Measurements from ENCODE around the gene CLIP2. TPM values are rescaled to one million over a fixed set of nuclear protein-coding genes. Genes with fewer than 3 reads are reported as not detected.

CLIP2 gene
- total and polyA plus RNA-seq, 2 of the 4 experiments (the other 2 are of a cell fraction) = 18.1 to 20.7 TPM

GRCh38 chr7:74405191-74405898 is 116.1 kb downstream of the CLIP2 start:
- WGBS, 2 experiments (ENCODE audit: extremely low coverage in 2 of 2, insufficient read length in 1 of 2) = 65% methylated on average over 10 of the region's 31 CpGs; no CpG with 5 or more reads in 1 of the 2 experiments
- H2BK20ac ChIP-seq (ENCODE audit: low read depth, low read length) = no peak overlapping the region
- no peak overlapping the region for H3K18ac ChIP-seq (ENCODE audit: low read depth, low read length)
- no peaks in the 10 kb centered on the region for H3K79me1 ChIP-seq (ENCODE audit: low read depth in 1 of 2, low read length in 2 of 2)
- no peak overlapping the region for H2BK5ac ChIP-seq (ENCODE audit: low read depth, low read length, poor library complexity, severe bottlenecking)
- ChIA-PET CTCF (no interaction called here), POLR2A (ENCODE audit: unreplicated experiment) (no interaction called here)
- H2AK9ac ChIP-seq (replicated peaks; ENCODE audit: low read depth, low read length, poor library complexity) = no peak overlapping the region
- H3K4me2 ChIP-seq (ENCODE audit: low read depth, low read length) = no peak overlapping the region
- H3K4me3 ChIP-seq (ENCODE audit: insufficient read depth, low read depth, low read length) = no peak overlapping the region
- H3K36me3 ChIP-seq (ENCODE audit: control insufficient read depth, insufficient read depth, low read length) = peaks cover 37% of the 10 kb centered on the region
- no peak for ATAC-seq (ENCODE audit: low read depth)
- dilution Hi-C loops (cut with HindIII; ENCODE audit: low sequenced_read_pairs, unreplicated experiment) = no loop called here
- no peak overlapping the region for H2AFZ ChIP-seq (replicated peaks; ENCODE audit: low read length, poor library complexity)
- BruUV-seq (replicated peaks) = TSS peak; percentile 69
- H3K23ac ChIP-seq (ENCODE audit: low read depth, low read length) = no peak overlapping the region
- no peak for DNase-seq
- no peak overlapping the region for H4K5ac ChIP-seq (ENCODE audit: low read depth, low read length)
- H4K20me1 ChIP-seq (ENCODE audit: insufficient read depth, low read length) = peaks cover 10% of the 10 kb centered on the region
- no peak overlapping the region for H3K56ac ChIP-seq (ENCODE audit: extremely low read depth, insufficient read depth, low read length)
- no peaks in the 10 kb centered on the region for H3K27me3 ChIP-seq (ENCODE audit: control insufficient read depth, insufficient read depth, low read length)
- no peak overlapping the region for H4K91ac ChIP-seq (ENCODE audit: insufficient read depth, low read depth, low read length)
- H2BK15ac ChIP-seq (ENCODE audit: low read depth, low read length) = no peak overlapping the region
- H3K9me1 ChIP-seq (ENCODE audit: insufficient read depth, low read length) = no peaks in the 10 kb centered on the region; the same call in 1 of the 2 replicates
- peak; percentile 4; the same call in 1 of the 2 replicates for TF ChIP-seq RAD21 (IDR thresholded peaks at IDR 0.05; ENCODE audit: low read length)
- no peak for TF ChIP-seq CEBPB (IDR thresholded peaks at IDR 0.05; ENCODE audit: low read depth, low read length)
- TF ChIP-seq, protein P1, sequence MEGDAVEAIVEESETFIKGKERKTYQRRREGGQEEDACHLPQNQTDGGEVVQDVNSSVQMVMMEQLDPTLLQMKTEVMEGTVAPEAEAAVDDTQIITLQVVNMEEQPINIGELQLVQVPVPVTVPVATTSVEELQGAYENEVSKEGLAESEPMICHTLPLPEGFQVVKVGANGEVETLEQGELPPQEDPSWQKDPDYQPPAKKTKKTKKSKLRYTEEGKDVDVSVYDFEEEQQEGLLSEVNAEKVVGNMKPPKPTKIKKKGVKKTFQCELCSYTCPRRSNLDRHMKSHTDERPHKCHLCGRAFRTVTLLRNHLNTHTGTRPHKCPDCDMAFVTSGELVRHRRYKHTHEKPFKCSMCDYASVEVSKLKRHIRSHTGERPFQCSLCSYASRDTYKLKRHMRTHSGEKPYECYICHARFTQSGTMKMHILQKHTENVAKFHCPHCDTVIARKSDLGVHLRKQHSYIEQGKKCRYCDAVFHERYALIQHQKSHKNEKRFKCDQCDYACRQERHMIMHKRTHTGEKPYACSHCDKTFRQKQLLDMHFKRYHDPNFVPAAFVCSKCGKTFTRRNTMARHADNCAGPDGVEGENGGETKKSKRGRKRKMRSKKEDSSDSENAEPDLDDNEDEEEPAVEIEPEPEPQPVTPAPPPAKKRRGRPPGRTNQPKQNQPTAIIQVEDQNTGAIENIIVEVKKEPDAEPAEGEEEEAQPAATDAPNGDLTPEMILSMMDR (conservative IDR thresholded peaks at IDR 0.05; ENCODE audit: low read depth, low read length) = peak; percentile 26; the same call in 1 of the 2 replicates
- H3K9ac ChIP-seq (ENCODE audit: low read depth, low read length) = no peak overlapping the region
- H3K4me1 ChIP-seq (ENCODE audit: control insufficient read depth, insufficient read depth, low read length) = no peaks in the 10 kb centered on the region
- no peak overlapping the region for H3K4ac ChIP-seq (ENCODE audit: low read depth, low read length)
- H2AK5ac ChIP-seq (ENCODE audit: low read depth, low read length) = no peak overlapping the region
- in situ Hi-C loops (cut with MboI; ENCODE audit: low sequenced_read_pairs) = no loop called here
- H3K9me3 ChIP-seq (ENCODE audit: control insufficient read depth, insufficient read depth, low read length) = no peaks in the 10 kb centered on the region
- H2BK120ac ChIP-seq (ENCODE audit: low read depth, low read length) = no peak overlapping the region
- H3K27ac ChIP-seq (ENCODE audit: insufficient read depth, low read length) = no peak overlapping the region
- no peak overlapping the region for H3K14ac ChIP-seq (replicated peaks; ENCODE audit: low read depth, low read length)
- intact Hi-C loops (cut with micrococcal nuclease) = no loop called here
- no peak overlapping the region for H4K8ac ChIP-seq (ENCODE audit: low read depth in 2 of 2, low read length in 2 of 2)
